Effector memory CD4-positive, alpha-beta T cell (primary cell): ENCODE results near the gene MBD5.

Experiments used
- DNase-seq, 3 donors: peaks; one replicate each; pipeline ENCODE4 v3.0.0-alpha.2; 2020
- H3K27ac ChIP-seq: 2 replicates; pipeline ENCODE4 v1.7.0; 2013; ENCODE audit warnings: mild to moderate bottlenecking, low read length, moderate library complexity; ENCODE audit not compliant: insufficient read depth, poor library complexity, severe bottlenecking
- H3K27me3 ChIP-seq: replicated peaks from 2 replicates; pipeline ENCODE4 v1.7.0; 2013; ENCODE audit warnings: mild to moderate bottlenecking, low read length; ENCODE audit not compliant: insufficient read depth, control insufficient read depth, poor library complexity, severe bottlenecking
- H3K36me3 ChIP-seq: 2 replicates; pipeline ENCODE4 v1.7.0; 2013; ENCODE audit warnings: mild to moderate bottlenecking, low read length, moderate library complexity; ENCODE audit not compliant: control insufficient read depth, insufficient read depth
- H3K4me1 ChIP-seq: 2 replicates; pipeline ENCODE4 v1.7.0; 2013; ENCODE audit warnings: low read length, mild to moderate bottlenecking; ENCODE audit not compliant: control insufficient read depth, insufficient read depth, poor library complexity, severe bottlenecking
- H3K4me3 ChIP-seq: 2 replicates; pipeline ENCODE4 v1.7.0; 2013; ENCODE audit warnings: low read length, low read depth, mild to moderate bottlenecking; ENCODE audit not compliant: insufficient read depth, poor library complexity, severe bottlenecking
- H3K9me3 ChIP-seq: 2 replicates; pipeline ENCODE4 v1.7.0; 2013; ENCODE audit warnings: mild to moderate bottlenecking, low read length, moderate library complexity; ENCODE audit not compliant: control insufficient read depth

Gene MBD5

DNA sequence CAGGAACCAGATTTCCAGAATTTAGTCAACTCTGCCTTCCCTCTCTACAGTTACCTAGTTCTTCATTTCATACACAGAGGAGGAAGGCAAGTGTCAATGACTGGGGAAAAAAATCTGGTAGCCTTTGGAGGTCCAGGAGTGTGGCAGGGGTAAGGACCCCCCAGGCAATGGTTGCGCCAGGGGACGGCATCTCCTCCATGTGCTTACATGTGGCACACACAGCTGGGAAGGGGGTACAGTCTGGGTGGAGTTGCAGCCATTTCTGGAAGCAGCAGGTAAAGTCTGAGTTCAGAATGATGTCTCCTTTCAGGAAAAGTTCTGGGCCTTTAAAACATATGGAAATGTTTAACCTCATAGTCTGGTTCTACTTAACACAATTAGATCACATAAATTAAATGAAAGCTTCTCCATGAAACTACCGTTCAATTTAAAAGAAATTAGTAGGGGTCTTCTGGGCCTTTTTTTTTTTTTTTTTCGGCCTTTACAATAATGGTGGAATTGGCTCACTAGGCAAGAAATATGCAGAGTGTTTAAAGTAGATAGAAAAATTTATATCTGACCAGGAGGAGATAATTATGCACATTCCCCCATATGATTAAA lies 470.0 kb downstream of the MBD5 start:
- Histone ChIP-seq H3K4me1 (no peaks in the 10 kb centered on the region), H3K4me3 (no peak overlapping the region), H3K27me3 (no peaks in the 10 kb centered on the region), H3K36me3 (no peaks in the 10 kb centered on the region), H3K27ac (no peak overlapping the region), H3K9me3 (no peaks in the 10 kb centered on the region)
- DNase-seq, result no peak

DNA sequence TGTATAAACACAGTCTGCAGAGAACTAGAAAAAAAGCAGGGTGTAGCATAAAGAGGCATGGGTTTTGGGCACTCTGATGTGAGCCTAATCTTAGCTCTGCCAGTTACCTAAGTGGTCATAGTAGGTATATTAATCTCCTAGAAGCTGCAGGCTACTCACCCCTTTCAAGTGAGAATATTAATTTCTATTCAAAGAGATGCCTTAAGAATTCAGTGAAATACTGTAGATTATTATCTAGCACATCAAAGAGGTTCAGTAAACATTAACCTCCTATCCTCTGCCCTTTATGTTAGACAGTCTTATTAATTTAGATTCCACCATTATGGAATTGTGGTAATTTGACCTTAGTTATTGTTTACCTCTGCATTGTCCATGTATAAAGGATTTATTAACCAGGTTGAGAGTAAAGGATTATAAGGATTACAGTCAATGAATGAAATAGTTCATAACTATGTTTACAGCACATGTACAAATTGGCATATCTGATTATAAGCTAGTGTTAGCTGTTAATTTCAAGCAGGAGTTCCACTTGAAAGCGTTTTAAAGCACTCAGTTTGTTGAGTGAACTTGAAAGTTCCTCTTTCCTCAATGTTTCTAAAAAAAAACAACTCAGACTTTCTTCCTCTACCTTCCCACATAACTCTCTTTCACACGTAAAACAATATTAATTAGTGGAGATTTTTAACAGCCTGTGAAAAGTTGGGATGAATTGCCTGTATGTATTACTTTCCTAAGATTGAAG lies 473.1 kb downstream of the MBD5 start:
- Histone ChIP-seq H3K36me3 (no peaks in the 10 kb centered on the region), H3K27me3 (no peaks in the 10 kb centered on the region), H3K4me3 (no peak overlapping the region), H3K27ac (no peak overlapping the region), H3K4me1 (no peaks in the 10 kb centered on the region), H3K9me3 (no peaks in the 10 kb centered on the region)
- DNase-seq, result no peak

DNA sequence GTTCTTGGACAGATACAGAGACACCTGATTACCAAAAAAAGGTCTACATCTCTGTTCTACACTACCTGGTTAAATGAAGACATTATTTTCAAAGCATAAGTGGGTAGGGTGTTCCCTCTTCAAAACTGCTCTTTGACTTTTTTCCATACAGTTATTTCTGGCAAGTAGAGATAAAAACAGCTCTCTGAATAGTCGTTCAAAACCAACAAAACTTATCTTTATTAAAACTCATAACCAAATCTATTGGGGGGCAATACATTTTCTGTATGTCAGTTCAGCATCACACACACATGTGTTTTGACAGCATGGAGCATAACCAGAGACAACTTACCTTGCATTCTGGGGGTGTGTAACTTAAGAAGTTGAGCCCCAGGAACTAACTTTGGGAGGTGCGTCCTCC lies 474.7 kb downstream of the MBD5 start:
- Histone ChIP-seq H3K4me1 (no peaks in the 10 kb centered on the region), H3K36me3 (no peaks in the 10 kb centered on the region), H3K27ac (no peak overlapping the region), H3K9me3 (no peaks in the 10 kb centered on the region), H3K4me3 (no peak overlapping the region), H3K27me3 (no peaks in the 10 kb centered on the region)
- DNase-seq, result no peak

DNA sequence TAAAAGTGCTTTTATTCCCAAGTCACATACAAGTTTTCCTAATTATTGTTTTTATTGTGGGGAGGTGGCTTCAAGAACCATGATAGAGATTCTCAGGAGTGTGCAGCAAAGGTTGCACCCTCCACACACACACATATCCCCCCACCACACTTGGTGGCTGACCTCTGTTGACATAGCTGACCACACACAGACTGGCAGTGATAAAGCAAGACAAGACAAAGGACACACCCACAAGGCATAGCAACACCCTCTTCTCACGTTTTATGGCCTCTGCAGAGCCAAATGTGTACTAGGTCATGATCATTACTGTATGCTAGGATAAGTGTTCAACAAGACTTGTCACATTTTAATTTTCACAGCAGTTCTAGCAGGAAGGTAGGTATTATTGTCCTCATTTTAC lies 480.7 kb downstream of the MBD5 start:
- Histone ChIP-seq H3K27ac (no peak overlapping the region), H3K36me3 (no peaks in the 10 kb centered on the region), H3K4me1 (no peaks in the 10 kb centered on the region), H3K4me3 (no peak overlapping the region), H3K27me3 (no peaks in the 10 kb centered on the region), H3K9me3 (no peaks in the 10 kb centered on the region)
- DNase-seq, result no peak

DNA sequence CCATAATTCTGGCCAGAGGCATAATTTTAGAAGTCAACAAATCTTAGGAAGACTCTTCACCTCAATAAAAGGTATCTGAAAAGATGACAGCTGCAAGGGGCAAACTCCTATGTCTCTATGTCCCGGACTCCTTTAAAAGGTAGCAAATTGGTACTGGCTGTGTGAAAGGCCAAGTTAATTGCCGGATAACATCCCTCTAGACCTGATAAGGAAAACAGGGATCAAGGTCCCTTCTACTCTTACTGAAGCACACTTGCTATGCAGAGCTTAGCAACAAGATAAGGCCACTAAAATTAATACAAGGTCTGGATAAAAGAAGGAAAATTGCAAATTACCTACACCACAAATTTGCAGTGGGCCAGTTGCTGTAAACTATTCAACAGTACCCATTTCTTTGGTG lies 482.6 kb downstream of the MBD5 start:
- DNase-seq, result no peak
- no peak overlapping the region for H3K27ac ChIP-seq

DNA sequence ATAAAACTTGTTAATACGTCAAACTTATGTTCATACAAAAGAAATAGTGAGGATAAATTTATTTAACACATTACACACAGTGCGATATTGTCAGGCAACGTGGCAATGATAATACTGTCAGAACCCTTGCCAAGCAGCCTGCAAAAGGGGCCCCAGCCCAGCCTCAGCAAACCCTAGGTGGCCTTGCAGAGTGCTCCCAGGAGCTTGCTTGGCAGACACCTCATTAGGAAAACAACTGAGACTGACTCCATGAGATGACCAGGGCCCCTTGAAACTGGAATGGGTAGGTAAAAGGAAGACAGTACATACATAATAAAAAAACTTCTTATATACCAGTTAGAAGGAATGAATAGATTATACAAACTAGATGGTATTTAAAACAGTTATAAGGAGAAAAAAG lies 487.1 kb downstream of the MBD5 start:
- H3K36me3 ChIP-seq, result no peaks in the 10 kb centered on the region
- H3K27me3 ChIP-seq, result no peaks in the 10 kb centered on the region

More for the DNA sequence above, 482.6 kb downstream of the MBD5 start:
- H3K9me3 ChIP-seq, result no peaks in the 10 kb centered on the region
- no peaks in the 10 kb centered on the region for H3K36me3 ChIP-seq
- no peaks in the 10 kb centered on the region for H3K4me1 ChIP-seq
- H3K27me3 ChIP-seq, result no peaks in the 10 kb centered on the region
- H3K4me3 ChIP-seq, result no peak overlapping the region

DNA sequence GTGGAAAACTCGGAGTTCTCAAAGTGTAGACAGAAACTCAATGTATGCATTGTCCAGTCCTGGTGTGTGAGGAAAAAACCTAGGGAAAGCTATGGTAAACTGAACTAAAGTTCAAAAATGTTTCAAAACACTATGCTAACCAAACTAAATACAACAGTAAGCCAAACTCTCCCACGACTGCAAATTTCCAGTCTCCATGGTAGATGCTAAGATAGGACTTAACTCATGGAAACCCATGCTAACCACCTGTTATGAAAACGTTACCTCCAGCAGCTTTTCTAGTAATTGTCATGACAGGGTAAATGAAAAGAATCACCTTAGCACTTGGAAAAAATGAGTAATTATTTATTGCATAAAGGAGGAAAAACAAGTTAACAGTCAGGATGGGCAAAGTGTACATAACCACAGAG lies 488.0 kb downstream of the MBD5 start:
- Histone ChIP-seq H3K9me3 (no peaks in the 10 kb centered on the region), H3K4me3 (peak overlapping the region; percentile 20), H3K27me3 (no peaks in the 10 kb centered on the region), H3K36me3 (no peaks in the 10 kb centered on the region), H3K27ac (peak overlapping the region; percentile 34), H3K4me1 (peaks cover 2% of the 10 kb centered on the region)
- DNase-seq, result no peak

More for the DNA sequence above, 487.1 kb downstream of the MBD5 start:
- Histone ChIP-seq H3K27ac (no peak overlapping the region), H3K9me3 (no peaks in the 10 kb centered on the region), H3K4me1 (peaks cover 2% of the 10 kb centered on the region), H3K4me3 (no peak overlapping the region)
- no peak for DNase-seq

DNA sequence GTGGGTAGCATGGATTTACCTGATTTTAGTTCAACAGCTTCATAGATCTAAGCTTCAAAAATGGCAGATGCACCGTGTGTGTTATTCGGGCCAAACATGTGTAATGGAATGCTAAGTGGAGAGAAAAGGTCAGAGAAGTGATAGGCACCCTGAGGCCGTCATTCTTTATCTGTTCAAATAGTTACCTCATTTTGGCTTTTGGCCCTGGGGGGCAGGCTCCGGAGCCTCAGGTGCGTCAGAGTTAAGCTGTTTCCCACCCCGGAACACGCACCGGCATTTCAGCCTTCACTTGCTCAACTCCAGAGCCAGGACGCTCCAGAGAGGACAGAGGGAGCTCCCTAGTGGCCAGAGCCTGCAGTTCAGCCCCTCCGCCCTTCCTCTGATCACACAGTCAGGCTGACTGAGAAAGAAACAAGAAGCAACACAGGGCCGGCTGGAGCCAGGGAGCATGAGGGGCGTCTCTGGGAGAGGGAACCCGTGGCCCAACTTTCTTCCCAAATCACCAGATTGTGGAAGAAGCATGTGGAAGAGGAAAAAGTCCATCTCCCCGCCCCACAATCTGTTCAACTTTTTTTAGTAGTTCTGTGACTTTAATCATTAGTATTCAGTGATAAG lies 488.5 kb downstream of the MBD5 start:
- Histone ChIP-seq H3K36me3 (no peaks in the 10 kb centered on the region), H3K4me3 (peak overlapping the region; percentile 20), H3K27me3 (no peaks in the 10 kb centered on the region), H3K9me3 (no peaks in the 10 kb centered on the region), H3K4me1 (peaks cover 2% of the 10 kb centered on the region), H3K27ac (peak overlapping the region; percentile 34)
- peak; percentile 61 to 69 (median 65) for DNase-seq

DNA sequence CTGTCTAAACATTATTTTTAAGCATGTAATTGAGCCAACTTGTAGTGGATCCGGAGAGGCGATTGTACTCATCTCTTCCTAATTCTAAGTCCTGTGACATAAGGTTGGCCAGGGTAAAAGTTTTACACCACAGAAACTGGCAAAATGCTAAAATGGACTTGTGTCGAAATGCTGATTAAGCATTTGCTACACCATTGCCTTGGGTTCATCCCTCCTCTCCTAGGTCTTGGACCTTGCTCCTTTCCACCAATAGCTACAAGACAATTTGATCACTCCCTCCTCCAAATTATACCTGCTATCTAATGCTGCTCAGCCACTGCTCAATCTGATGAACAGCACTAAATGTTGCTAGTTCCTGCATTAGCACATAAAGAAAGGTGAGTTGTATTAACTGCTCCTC lies 491.0 kb downstream of the MBD5 start:
- Histone ChIP-seq H3K27me3 (no peaks in the 10 kb centered on the region), H3K36me3 (no peaks in the 10 kb centered on the region), H3K4me3 (no peak overlapping the region), H3K9me3 (no peaks in the 10 kb centered on the region), H3K4me1 (peaks cover 2% of the 10 kb centered on the region), H3K27ac (no peak overlapping the region)
- DNase-seq, result no peak

DNA sequence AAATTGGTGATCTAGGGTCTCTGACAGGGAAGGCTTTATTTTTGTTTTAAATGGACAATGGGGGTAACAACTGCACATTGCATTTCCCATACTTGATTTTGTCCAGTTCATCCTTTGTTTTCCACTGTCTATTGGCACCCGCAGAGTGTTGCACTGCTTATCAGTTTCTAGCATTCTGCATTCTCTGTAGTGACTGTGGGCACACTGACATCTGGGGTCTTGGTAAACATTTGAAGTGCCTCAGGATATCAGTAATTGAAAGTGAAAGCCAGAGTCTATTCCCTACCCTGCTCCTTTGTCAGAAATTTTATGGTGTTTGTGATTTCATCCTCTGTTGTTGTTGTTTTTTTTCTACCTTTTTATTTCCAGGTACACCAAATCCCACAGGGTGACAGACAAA lies 491.6 kb downstream of the MBD5 start:
- Histone ChIP-seq H3K4me3 (no peak overlapping the region), H3K27ac (no peak overlapping the region), H3K27me3 (no peaks in the 10 kb centered on the region), H3K4me1 (peaks cover 2% of the 10 kb centered on the region), H3K36me3 (no peaks in the 10 kb centered on the region), H3K9me3 (no peaks in the 10 kb centered on the region)
- no peak for DNase-seq
